Prostate gland (tissue), 2 donors: ENCODE results near the gene MECR. TPM values are rescaled to one million over a fixed set of nuclear protein-coding genes. Genes with fewer than 3 reads are reported as not detected.
"Not testable (repeated sequence)": the region's sequence is repeated elsewhere in the genome, so short reads cannot be mapped to it uniquely, and the experiment has no call there.

Experiments
- DNase-seq: peaks from one replicate; pipeline ENCODE4 v3.0.0-alpha.2; 2019; ENCODE audit warnings: low spot score
- H3K27ac ChIP-seq, 2 donors: fragments of 200-600 bp; sonication (generic); 2 replicates each; pipeline ENCODE4 v1.5.1; 2017 to 2019
- H3K27me3 ChIP-seq: fragments of 200-600 bp; sonication (generic); replicated peaks from 2 replicates; pipeline ENCODE4 v1.5.1; 2019; ENCODE audit not compliant: insufficient read depth
- H3K36me3 ChIP-seq, 2 donors: fragments of 200-600 bp; sonication (generic); 1 replicate in 1 of 2; 2 replicates in 1 of 2; pipeline versions ENCODE4 v1.5.1 to v1.8.1; 2017 to 2019
- H3K4me1 ChIP-seq: fragments of 200-600 bp; sonication (generic); replicated peaks from 2 replicates; pipeline ENCODE4 v1.5.1; 2019
- H3K4me3 ChIP-seq, 2 donors: fragments of 200-600 bp; sonication (generic); 2 replicates each; pipeline ENCODE4 v1.5.1; 2017 to 2019
- H3K9me3 ChIP-seq: fragments of 200-600 bp; sonication (generic); 2 replicates; pipeline ENCODE4 v1.5.1; 2017
- CTCF ChIP-seq, 4 experiments: fragments of 200-600 bp in 2 of 4; fragments of 450-650 bp in 2 of 4; sonication (generic) in 2 of 4; IDR thresholded peaks; 1 replicate in 3 of 4; 2 replicates in 1 of 4; pipeline ENCODE4 v1.5.1; 2016 to 2019; ENCODE audit warnings: antibody characterized with exemption in 4 of 4, mild to moderate bottlenecking in 2 of 4, moderate library complexity in 2 of 4
- POLR2A ChIP-seq: fragments of 450-650 bp; IDR thresholded peaks from one replicate; pipeline ENCODE4 v1.6.1; 2016; ENCODE audit warnings: antibody characterized with exemption, mild to moderate bottlenecking
- POLR2AphosphoS5 ChIP-seq: sonication (generic); formaldehyde crosslinking; IDR thresholded peaks from one replicate; pipeline ENCODE4 v1.6.1; 2017; ENCODE audit warnings: antibody characterized with exemption
- WGBS: methylation state at CpG from one replicate; pipeline ENCODE4 v1.1.5; 2018; 5-methylcytosine and 5-hydroxymethylcytosine counted together
- intact Hi-C: fragments of 100-400 bp; cut with DNase I; formaldehyde crosslinking; loops from one replicate; pipeline ENCODE4 v1.14.2; 2022
- total RNA-seq, 2 donors: library from RNA; depleted of rRNA; stranded (reverse); fragments of >200 nt; gene quantifications; one replicate each; pipeline ENCODE4 v1.1.0, GENCODE V29; 2016

Gene MECR
- total RNA-seq, 2 donors from 2014 or later: 17.7 to 49.3 TPM

- H3K9me3 ChIP-seq: no peaks in the 10 kb centered on the region
- 85% methylated on average over 3 of the region's 3 CpGs for WGBS
- H3K4me1 ChIP-seq: peaks cover 4% of the 10 kb centered on the region
- intact Hi-C loops: no loop called here
- H3K27me3 ChIP-seq: no peaks in the 10 kb centered on the region
- no peak overlapping the region for H3K27ac ChIP-seq
- TF ChIP-seq POLR2AphosphoS5: no peak
- no peak for TF ChIP-seq POLR2A
- no peak for TF ChIP-seq CTCF (IDR thresholded peaks at IDR 0.05)
- no peak overlapping the region for H3K4me3 ChIP-seq
- DNase-seq: no peak
- H3K36me3 ChIP-seq: peaks cover 3 to 16% of the 10 kb centered on the region in 2 donors
Measured at GRCh38 chr1:29159773-29160172, 71.0 kb downstream of the MECR start.

GRCh38 chr1:29157269-29157601 is 73.5 kb downstream of the MECR start:
- Histone ChIP-seq H3K9me3 (no peaks in the 10 kb centered on the region), H3K27me3 (no peaks in the 10 kb centered on the region), H3K27ac (no peak overlapping the region), H3K36me3 (peaks cover 8 to 29% of the 10 kb centered on the region in 2 donors), H3K4me1 (peaks cover 3% of the 10 kb centered on the region), H3K4me3 (no peak overlapping the region)
- TF ChIP-seq POLR2AphosphoS5 (no peak), CTCF (IDR thresholded peaks at IDR 0.05) (no peak), POLR2A (no peak)
- no peak for DNase-seq
- 71% methylated on average over 3 of the region's 3 CpGs for WGBS
- intact Hi-C loops: no loop called here

GRCh38 chr1:29156543-29157268 is 74.0 kb downstream of the MECR start:
- 40% methylated on average over 10 of the region's 10 CpGs for WGBS
- intact Hi-C loops: no loop called here
- DNase-seq: no peak
- H3K9me3 ChIP-seq: no peaks in the 10 kb centered on the region
- no peaks in the 10 kb centered on the region for H3K4me1 ChIP-seq
- H3K27me3 ChIP-seq: no peaks in the 10 kb centered on the region
- peaks cover 8 to 31% of the 10 kb centered on the region in 2 donors for H3K36me3 ChIP-seq
- TF ChIP-seq CTCF (IDR thresholded peaks at IDR 0.05): no peak
- TF ChIP-seq POLR2A: no peak
- TF ChIP-seq POLR2AphosphoS5: no peak
- no peak overlapping the region for H3K27ac ChIP-seq
- no peak overlapping the region for H3K4me3 ChIP-seq

GRCh38 chr1:29152046-29152805 is 78.5 kb downstream of the MECR start:
- Histone ChIP-seq H3K4me3 (no peak overlapping the region), H3K27ac (no peak overlapping the region), H3K9me3 (no peaks in the 10 kb centered on the region), H3K27me3 (no peaks in the 10 kb centered on the region), H3K36me3 (peaks cover 24 to 36% of the 10 kb centered on the region in 2 donors), H3K4me1 (no peaks in the 10 kb centered on the region)
- intact Hi-C loops: no loop called here
- DNase-seq: no peak
- no peak for TF ChIP-seq POLR2A
- no peak for TF ChIP-seq POLR2AphosphoS5
- no peak for TF ChIP-seq CTCF (IDR thresholded peaks at IDR 0.05)
- WGBS: 86% methylated on average over 8 of the region's 8 CpGs

- H3K9me3 ChIP-seq, intact Hi-C loops, H3K27me3 ChIP-seq, H3K4me1 ChIP-seq, H3K4me3 ChIP-seq, DNase-seq, H3K27ac ChIP-seq: not testable (repeated sequence)
- 98% methylated on average over 9 of the region's 9 CpGs for WGBS
- peaks cover 24 to 35% of the 10 kb centered on the region in 2 donors for H3K36me3 ChIP-seq
Measured at GRCh38 chr1:29150346-29150745, 80.4 kb downstream of the MECR start.
